CD4-positive, alpha-beta memory T cell (primary cell): ENCODE results near the gene FSD1L. TPM values are rescaled to one million over a fixed set of nuclear protein-coding genes. Genes with fewer than 3 reads are reported as not detected.

Experiments used
- CTCF ChIA-PET: fragments of 350-600 bp; sonication (Branson Sonifier 250); formaldehyde crosslinking; loops from one replicate; lab custom pipeline; 2021; ENCODE audit warnings: inconsistent platforms; ENCODE audit not compliant: partially characterized antibody; lab: Charles Lee
- POLR2A ChIA-PET: fragments of 350-600 bp; sonication (Branson Sonifier 250); formaldehyde crosslinking; loops from one replicate; lab custom pipeline; 2021; ENCODE audit not compliant: partially characterized antibody; lab: Charles Lee
- DNase-seq, 5 donors: peaks; one replicate each; pipeline versions ENCODE4 v3.0.0 to v3.0.0-alpha.2; 2020 to 2022; ENCODE audit warnings: mixed read lengths in 1 of 5
- H3K27ac ChIP-seq: one replicate; pipeline ENCODE4 v1.7.0; 2013; ENCODE audit warnings: low read depth, low read length
- H3K27me3 ChIP-seq: 2 replicates; pipeline ENCODE4 v1.7.0; 2013; ENCODE audit warnings: mild to moderate bottlenecking, low read length, moderate library complexity; ENCODE audit not compliant: insufficient read depth
- H3K36me3 ChIP-seq: 2 replicates; pipeline ENCODE4 v1.7.0; 2013; ENCODE audit warnings: mild to moderate bottlenecking, low read length, moderate library complexity; ENCODE audit not compliant: insufficient read depth
- H3K4me1 ChIP-seq: 2 replicates; pipeline ENCODE4 v1.7.0; 2013; ENCODE audit warnings: mild to moderate bottlenecking, low read length, moderate library complexity; ENCODE audit not compliant: insufficient read depth
- H3K4me3 ChIP-seq, 2 donors: one replicate each; pipeline ENCODE4 v1.7.0; 2013; ENCODE audit warnings: low read length in 2 of 2, mild to moderate bottlenecking in 1 of 2
- H3K9me3 ChIP-seq, 2 donors: one replicate each; pipeline ENCODE4 v1.7.0; 2013; ENCODE audit warnings: low read length in 2 of 2, control low read depth in 1 of 2; ENCODE audit not compliant: control insufficient read depth in 1 of 2
- H3K27ac Mint-ChIP-seq, 7 donors: one replicate each; pipeline ENCODE4 v1.8.0; 2020 to 2021; ENCODE audit warnings: mixed read lengths in 7 of 7, mild to moderate bottlenecking in 6 of 7, inconsistent platforms in 3 of 7, moderate library complexity in 3 of 7
- H3K27me3 Mint-ChIP-seq, 2 donors: one replicate each; pipeline ENCODE4 v1.8.0; 2020 to 2021; ENCODE audit warnings: mixed read lengths in 2 of 2
- H3K36me3 Mint-ChIP-seq, 2 donors: one replicate each; pipeline ENCODE4 v1.8.0; 2020 to 2021; ENCODE audit warnings: mixed read lengths in 2 of 2, inconsistent platforms in 1 of 2, mild to moderate bottlenecking in 1 of 2
- H3K4me1 Mint-ChIP-seq, 4 donors: one replicate each; pipeline ENCODE4 v1.8.0; 2020 to 2021; ENCODE audit warnings: mixed read lengths in 4 of 4, mild to moderate bottlenecking in 1 of 4
- H3K4me3 Mint-ChIP-seq, 8 donors: one replicate each; pipeline ENCODE4 v1.8.0; 2020 to 2021; ENCODE audit warnings: mixed read lengths in 8 of 8, mild to moderate bottlenecking in 7 of 8, moderate library complexity in 6 of 8, inconsistent platforms in 3 of 8
- H3K9me3 Mint-ChIP-seq, 8 donors: one replicate each; pipeline ENCODE4 v1.8.0; 2020 to 2021; ENCODE audit warnings: mixed read lengths in 8 of 8, mild to moderate bottlenecking in 5 of 8, inconsistent platforms in 3 of 8, moderate library complexity in 1 of 8
- intact Hi-C: fragments of 100-400 bp; cut with micrococcal nuclease; formaldehyde crosslinking; loops from one replicate; pipeline ENCODE4 v1.15.1; 2023
- polyA plus RNA-seq, 2 donors: library from polyadenylated mRNA; unstranded; fragments of 300-500 nt; fragmentation: Illumina TruSeq; gene quantifications; one replicate each; pipeline ENCODE4 v1.2.3, GENCODE V29; 2021
- total RNA-seq, 2 experiments: library from RNA; stranded (reverse); gene quantifications; one replicate each; pipeline ENCODE4 v1.2.3, GENCODE V29; 2021

FSD1L gene
- total and polyA plus RNA-seq, 4 experiments from 2014 or later, result 1.2 to 2.0 (median 1.6) TPM

- H3K27ac Mint-ChIP-seq, result peak overlapping the region in 2 of 7 donors; percentile 4 to 47
- intact Hi-C loops, result no loop called here
- Histone ChIP-seq H3K4me1 (peaks cover 14% of the 10 kb centered on the region), H3K27ac (no peak overlapping the region), H3K27me3 (no peaks in the 10 kb centered on the region), H3K4me3 (no peak overlapping the region), H3K9me3 (no peaks in the 10 kb centered on the region), H3K36me3 (no peaks in the 10 kb centered on the region)
- peaks cover 7 to 12% (median 9%) of the 10 kb centered on the region in 4 donors for H3K4me1 Mint-ChIP-seq
- no peak for DNase-seq
- H3K36me3 Mint-ChIP-seq, result no peaks in the 10 kb centered on the region
- H3K27me3 Mint-ChIP-seq, result no peaks in the 10 kb centered on the region
- POLR2A ChIA-PET, result interaction anchor here (0.6 kb wide), 1 partner anchor 244 kb away, joined by 3 read pairs; no protein-coding TSS in a partner anchor
- CTCF ChIA-PET, result interaction anchor here (0.9 kb wide), 1 partner anchor 27 kb away, joined by 3 read pairs; no protein-coding TSS in a partner anchor
- H3K9me3 Mint-ChIP-seq, result no peaks in the 10 kb centered on the region
- H3K4me3 Mint-ChIP-seq, result peak overlapping the region in 1 of 8 donors; percentile 22
These were observed 2.5 kb upstream of the FSD1L start for GRCh38 chr9:105445203-105445881.

DNA sequence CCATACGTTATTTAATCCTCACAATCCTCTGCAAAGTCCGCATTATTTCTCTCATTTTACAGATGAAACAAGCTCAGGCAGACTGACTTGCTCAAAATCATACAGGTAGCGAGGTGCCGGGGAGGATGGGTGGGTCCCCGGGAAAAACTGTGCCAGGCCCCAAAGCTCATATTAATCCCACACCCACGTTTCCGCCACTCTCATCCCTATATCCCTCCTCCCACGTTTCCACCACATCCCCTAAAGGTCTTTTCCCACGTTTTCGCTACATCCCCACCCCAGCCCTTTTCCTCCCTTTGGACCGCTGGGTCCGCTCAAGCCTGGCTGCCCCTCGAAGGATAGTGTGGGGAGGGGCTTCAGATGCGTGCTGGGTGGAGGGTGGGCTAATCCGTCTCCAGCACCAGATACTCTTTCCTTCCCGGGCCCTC lies 434 bp upstream of the FSD1L start:
- intact Hi-C loops, result no loop called here
- peak overlapping the region; percentile 83 to 89 (median 86) for H3K4me3 Mint-ChIP-seq
- H3K36me3 Mint-ChIP-seq, result no peaks in the 10 kb centered on the region
- no peak for DNase-seq
- peaks cover 7 to 12% (median 9%) of the 10 kb centered on the region in 4 donors for H3K4me1 Mint-ChIP-seq
- ChIA-PET POLR2A (interaction anchor here (1.4 kb wide), 1 partner anchor 203 kb away, joined by 3 read pairs; the partner anchor contains the start of gene SLC44A1), CTCF (interaction anchor here (0.7 to 1.7 kb wide), 2 partner anchors 220 to 273 kb away, joined by 3 read pairs; no protein-coding TSS in a partner anchor)
- H3K27ac ChIP-seq, result peak overlapping the region; percentile 45
- H3K9me3 Mint-ChIP-seq, result no peaks in the 10 kb centered on the region
- no peaks in the 10 kb centered on the region for H3K27me3 ChIP-seq
- H3K9me3 ChIP-seq, result no peaks in the 10 kb centered on the region
- H3K4me1 ChIP-seq, result peaks cover 14% of the 10 kb centered on the region
- H3K4me3 ChIP-seq, result peak overlapping the region; percentile 63 to 71
- peak overlapping the region in 6 of 7 donors; percentile 35 to 83 (median 73) for H3K27ac Mint-ChIP-seq
- H3K27me3 Mint-ChIP-seq, result no peaks in the 10 kb centered on the region
- H3K36me3 ChIP-seq, result no peaks in the 10 kb centered on the region

GRCh38 chr9:105449081-105449480 lies 1.2 kb downstream of the FSD1L start:
- Histone ChIP-seq H3K36me3 (no peaks in the 10 kb centered on the region), H3K27me3 (no peaks in the 10 kb centered on the region), H3K9me3 (no peaks in the 10 kb centered on the region), H3K27ac (no peak overlapping the region), H3K4me1 (peaks cover 14% of the 10 kb centered on the region), H3K4me3 (no peak overlapping the region)
- H3K4me1 Mint-ChIP-seq, result peaks cover 7 to 12% (median 9%) of the 10 kb centered on the region in 4 donors
- no peak for DNase-seq
- POLR2A ChIA-PET, result no interaction called here
- CTCF ChIA-PET, result interaction anchor here (2.2 kb wide), 1 partner anchor 8 kb away, joined by 6 read pairs; no protein-coding TSS in a partner anchor
- H3K9me3 Mint-ChIP-seq, result no peaks in the 10 kb centered on the region
- H3K36me3 Mint-ChIP-seq, result no peaks in the 10 kb centered on the region
- intact Hi-C loops, result loop anchor here (2.0 kb wide), 1 partner anchor 110 kb away; the partner anchor contains the start of gene FKTN
- peak overlapping the region in 1 of 7 donors; percentile 48 for H3K27ac Mint-ChIP-seq
- H3K4me3 Mint-ChIP-seq, result peak overlapping the region in 7 of 8 donors; percentile 69 to 89 (median 88)
- no peaks in the 10 kb centered on the region for H3K27me3 Mint-ChIP-seq

- no peaks in the 10 kb centered on the region for H3K9me3 ChIP-seq
- Mint-ChIP-seq H3K36me3 (peaks cover 0 to 3% of the 10 kb centered on the region in 2 donors), H3K27me3 (no peaks in the 10 kb centered on the region), H3K4me3 (no peak overlapping the region), H3K9me3 (peaks cover 0 to 2% (median 0%) of the 10 kb centered on the region in 8 donors), H3K27ac (no peak overlapping the region), H3K4me1 (peaks cover 7 to 11% (median 9%) of the 10 kb centered on the region in 4 donors)
- no peak overlapping the region for H3K27ac ChIP-seq
- ChIA-PET POLR2A (no interaction called here), CTCF (interaction anchor here (0.7 kb wide), 1 partner anchor 54 kb away, joined by 3 read pairs; no protein-coding TSS in a partner anchor)
- no peak for DNase-seq
- H3K4me3 ChIP-seq, result no peak overlapping the region
- no peaks in the 10 kb centered on the region for H3K36me3 ChIP-seq
- peaks cover 13% of the 10 kb centered on the region for H3K4me1 ChIP-seq
- H3K27me3 ChIP-seq, result no peaks in the 10 kb centered on the region
- intact Hi-C loops, result loop anchor here (10.0 kb wide), 1 partner anchor 243 kb away; the partner anchor contains the start of gene TMEM38B
These were observed 4.4 kb downstream of the FSD1L start for GRCh38 chr9:105452185-105452584.

DNA sequence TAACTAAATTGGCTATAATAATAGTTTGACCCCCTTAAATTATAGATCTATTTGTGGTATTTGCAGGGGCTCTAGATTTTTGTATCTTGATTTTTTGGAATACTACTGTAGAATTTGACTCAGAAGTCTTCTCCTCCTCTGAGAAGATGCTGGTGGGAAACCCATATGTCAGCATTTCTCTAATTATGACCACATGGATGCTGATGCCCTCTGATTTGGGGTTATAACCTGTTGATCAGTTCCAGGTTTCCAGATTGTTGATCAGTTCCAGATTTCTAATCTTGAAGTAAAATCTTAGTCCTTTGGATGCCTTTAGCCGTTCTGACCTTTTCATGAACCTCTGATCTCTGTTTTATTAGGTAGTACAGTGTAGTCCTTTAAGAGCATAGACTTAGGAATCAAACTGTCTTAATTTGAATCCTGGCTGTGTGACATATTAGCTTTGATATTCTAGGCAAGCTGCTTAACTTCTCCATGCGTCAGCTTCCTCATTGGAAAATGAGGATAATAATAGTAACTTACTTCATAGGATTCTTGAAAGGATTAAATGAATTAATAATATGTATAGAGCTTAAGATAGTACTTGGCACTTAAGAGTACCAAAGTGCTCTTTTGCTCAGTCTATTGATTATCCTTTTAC lies 8.1 kb downstream of the FSD1L start:
- intact Hi-C loops, result loop anchor here (10.0 kb wide), 1 partner anchor 239 kb away; the partner anchor contains the start of gene TMEM38B
- H3K4me1 Mint-ChIP-seq, result no peaks in the 10 kb centered on the region
- POLR2A ChIA-PET, result no interaction called here

DNA sequence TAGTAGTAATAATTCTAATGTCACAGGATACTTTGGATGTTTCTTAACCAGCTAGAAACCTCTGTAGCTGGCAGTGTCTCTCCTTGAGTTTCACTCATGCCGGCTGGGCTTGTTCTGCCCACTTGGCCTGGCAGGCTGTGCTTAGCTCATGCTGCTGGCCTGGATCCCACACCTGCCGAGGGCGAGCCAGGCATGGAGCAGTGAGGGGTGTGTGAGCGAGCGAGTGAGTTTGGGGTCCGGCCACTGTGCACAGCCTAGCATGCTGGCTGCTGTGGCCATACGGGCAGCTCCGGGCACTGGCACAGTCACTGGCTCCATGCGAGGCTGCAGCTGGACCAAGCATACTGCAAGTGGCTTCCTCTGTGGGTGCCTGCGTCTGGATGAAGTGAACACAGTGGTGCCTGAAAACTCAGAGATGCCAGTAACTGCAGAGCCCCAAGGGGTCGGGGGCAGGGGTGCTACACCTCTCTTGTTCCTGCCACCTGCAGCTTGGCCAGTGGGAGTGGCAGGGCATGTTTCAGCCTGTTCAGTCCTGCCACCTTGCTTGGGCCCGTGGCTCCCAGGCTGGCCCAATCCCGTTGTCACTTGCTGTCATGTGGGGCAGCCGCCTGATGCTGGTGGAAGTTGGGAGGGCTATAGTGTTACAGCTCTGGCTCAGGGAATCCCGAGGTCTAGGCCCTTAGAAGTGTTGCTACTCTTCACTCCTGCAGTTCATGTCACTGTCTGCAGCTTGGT lies 9.9 kb downstream of the FSD1L start:
- DNase-seq, result no peak
- no peak overlapping the region for H3K27ac Mint-ChIP-seq
- ChIA-PET POLR2A (no interaction called here), CTCF (no interaction called here)
- H3K27me3 Mint-ChIP-seq, result no peaks in the 10 kb centered on the region
- no peak overlapping the region for H3K4me3 ChIP-seq
- intact Hi-C loops, result loop anchor here (10.0 kb wide), 1 partner anchor 237 kb away; the partner anchor contains the start of gene TMEM38B
- no peaks in the 10 kb centered on the region for H3K36me3 ChIP-seq
- no peaks in the 10 kb centered on the region for H3K27me3 ChIP-seq
- H3K4me1 Mint-ChIP-seq, result no peaks in the 10 kb centered on the region
- no peak overlapping the region for H3K4me3 Mint-ChIP-seq
- no peaks in the 10 kb centered on the region for H3K9me3 ChIP-seq
- H3K9me3 Mint-ChIP-seq, result peaks cover 0 to 5% (median under 1%) of the 10 kb centered on the region in 8 donors
- peaks cover 0 to 3% of the 10 kb centered on the region in 2 donors for H3K36me3 Mint-ChIP-seq
- H3K27ac ChIP-seq, result no peak overlapping the region
- H3K4me1 ChIP-seq, result no peaks in the 10 kb centered on the region

More for the DNA sequence above, 8.1 kb downstream of the FSD1L start:
- no peaks in the 10 kb centered on the region for H3K4me1 ChIP-seq
- H3K27ac ChIP-seq, result no peak overlapping the region
- Mint-ChIP-seq H3K9me3 (peaks cover 0 to 5% (median under 1%) of the 10 kb centered on the region in 8 donors), H3K36me3 (peaks cover 0 to 3% of the 10 kb centered on the region in 2 donors), H3K27me3 (no peaks in the 10 kb centered on the region), H3K27ac (no peak overlapping the region), H3K4me3 (no peak overlapping the region)
- no peak for DNase-seq
- H3K9me3 ChIP-seq, result no peaks in the 10 kb centered on the region
- no peaks in the 10 kb centered on the region for H3K27me3 ChIP-seq
- H3K4me3 ChIP-seq, result no peak overlapping the region
- CTCF ChIA-PET, result no interaction called here
- H3K36me3 ChIP-seq, result no peaks in the 10 kb centered on the region
